ENCODE results near the gene PRDM16. TPM values are rescaled to one million over a fixed set of nuclear protein-coding genes. Genes with fewer than 3 reads are reported as not detected.
A peak's percentile ranks its signal among the peaks of the same experiment; 100 is the strongest.

Gene PRDM16
- total RNA-seq, 1 experiment from 2014 or later = 22.3 TPM

DNA sequence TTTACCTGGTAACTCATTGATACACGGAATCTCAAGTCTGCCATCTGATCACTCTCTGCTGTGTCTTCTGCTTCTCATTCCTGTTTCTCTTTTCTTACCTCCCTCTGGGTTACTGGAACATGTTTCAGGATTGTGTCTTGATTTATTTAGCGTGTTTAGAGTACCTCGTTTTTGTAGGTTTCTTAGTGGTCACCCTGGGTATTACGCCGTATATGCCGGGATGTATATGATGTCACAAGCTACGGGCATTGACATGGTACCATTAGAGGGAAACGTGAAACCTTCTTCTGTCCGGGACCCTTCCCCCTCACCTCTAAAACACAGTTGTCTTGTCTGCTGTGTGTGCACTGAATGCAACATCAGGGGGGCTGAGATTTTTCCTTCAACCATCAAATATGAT is 45.0 kb upstream of the PRDM16 start:
- no peak for DNase-seq (ENCODE audit: low read depth, low spot score)
- POLR2A ChIA-PET = no interaction called here
- H3K36me3 ChIP-seq (ENCODE audit: control insufficient read depth, insufficient read depth, low read length) = no peaks in the 10 kb centered on the region
- BruUV-seq (replicated peaks) = no TSS peak
- TF ChIP-seq, protein P1, sequence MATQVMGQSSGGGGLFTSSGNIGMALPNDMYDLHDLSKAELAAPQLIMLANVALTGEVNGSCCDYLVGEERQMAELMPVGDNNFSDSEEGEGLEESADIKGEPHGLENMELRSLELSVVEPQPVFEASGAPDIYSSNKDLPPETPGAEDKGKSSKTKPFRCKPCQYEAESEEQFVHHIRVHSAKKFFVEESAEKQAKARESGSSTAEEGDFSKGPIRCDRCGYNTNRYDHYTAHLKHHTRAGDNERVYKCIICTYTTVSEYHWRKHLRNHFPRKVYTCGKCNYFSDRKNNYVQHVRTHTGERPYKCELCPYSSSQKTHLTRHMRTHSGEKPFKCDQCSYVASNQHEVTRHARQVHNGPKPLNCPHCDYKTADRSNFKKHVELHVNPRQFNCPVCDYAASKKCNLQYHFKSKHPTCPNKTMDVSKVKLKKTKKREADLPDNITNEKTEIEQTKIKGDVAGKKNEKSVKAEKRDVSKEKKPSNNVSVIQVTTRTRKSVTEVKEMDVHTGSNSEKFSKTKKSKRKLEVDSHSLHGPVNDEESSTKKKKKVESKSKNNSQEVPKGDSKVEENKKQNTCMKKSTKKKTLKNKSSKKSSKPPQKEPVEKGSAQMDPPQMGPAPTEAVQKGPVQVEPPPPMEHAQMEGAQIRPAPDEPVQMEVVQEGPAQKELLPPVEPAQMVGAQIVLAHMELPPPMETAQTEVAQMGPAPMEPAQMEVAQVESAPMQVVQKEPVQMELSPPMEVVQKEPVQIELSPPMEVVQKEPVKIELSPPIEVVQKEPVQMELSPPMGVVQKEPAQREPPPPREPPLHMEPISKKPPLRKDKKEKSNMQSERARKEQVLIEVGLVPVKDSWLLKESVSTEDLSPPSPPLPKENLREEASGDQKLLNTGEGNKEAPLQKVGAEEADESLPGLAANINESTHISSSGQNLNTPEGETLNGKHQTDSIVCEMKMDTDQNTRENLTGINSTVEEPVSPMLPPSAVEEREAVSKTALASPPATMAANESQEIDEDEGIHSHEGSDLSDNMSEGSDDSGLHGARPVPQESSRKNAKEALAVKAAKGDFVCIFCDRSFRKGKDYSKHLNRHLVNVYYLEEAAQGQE (IDR thresholded peaks at IDR 0.05; ENCODE audit: insufficient read depth in 1 of 2, low read depth in 2 of 2, low read length in 1 of 2) = no peak
- no peak for TF ChIP-seq SIN3A (IDR thresholded peaks at IDR 0.05; ENCODE audit: borderline replicate concordance, insufficient read depth, low read depth, low read length)
- TF ChIP-seq TCF7L2 (IDR thresholded peaks at IDR 0.05; ENCODE audit: low read depth, low read length) = no peak
- no peak for TF ChIP-seq CTCF (IDR thresholded peaks at IDR 0.05)
- TF ChIP-seq POLR2AphosphoS5 (IDR thresholded peaks at IDR 0.05; ENCODE audit: low read depth, low read length) = no peak
- CTCF ChIA-PET = no interaction called here
- intact Hi-C loops (cut with micrococcal nuclease; ENCODE audit: unreplicated experiment) = no loop called here
- H3K9me3 ChIP-seq (ENCODE audit: control insufficient read depth, insufficient read depth, low read depth, low read length) = no peaks in the 10 kb centered on the region
- ATAC-seq = 0 out of 2 replicates have a peak, but pooled peaks have one; percentile 64
- in situ Hi-C loops (cut with HindIII; ENCODE audit: low pct_unique_long_range_greater_than_20kb, low sequenced_read_pairs) = no loop called here
- no peak overlapping the region for H3K27ac ChIP-seq (ENCODE audit: low read length)
- H3K27me3 ChIP-seq (ENCODE audit: control insufficient read depth, insufficient read depth, low read length) = no peaks in the 10 kb centered on the region
- H3K4me3 ChIP-seq (ENCODE audit: low read depth in 2 of 2, low read length in 2 of 2) = no peak overlapping the region
- H3K4me1 ChIP-seq (ENCODE audit: control insufficient read depth, insufficient read depth, low read length) = no peaks in the 10 kb centered on the region

DNA sequence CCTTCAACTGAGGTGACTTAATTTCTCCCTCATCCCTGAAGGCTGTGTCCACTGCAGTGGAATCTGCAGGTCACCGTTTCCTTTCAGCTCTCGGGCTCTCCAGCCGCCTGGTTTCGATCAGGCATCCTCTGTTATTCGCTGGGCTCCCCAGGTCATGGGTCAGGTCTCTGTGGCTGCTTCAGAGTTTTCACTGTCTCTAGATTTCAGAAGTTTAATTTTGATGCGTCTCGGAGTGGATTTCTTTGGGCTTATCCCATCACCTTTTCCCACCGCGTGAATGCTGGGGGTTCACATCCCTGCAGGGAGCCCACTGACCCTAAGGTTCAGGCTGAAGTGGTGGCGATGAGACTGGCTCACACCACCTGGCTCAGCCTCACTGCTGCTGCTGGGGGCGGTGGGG is 44.4 kb upstream of the PRDM16 start:
- POLR2A ChIA-PET = no interaction called here
- TF ChIP-seq POLR2AphosphoS5 (IDR thresholded peaks at IDR 0.05; ENCODE audit: low read depth, low read length) (no peak), CTCF (IDR thresholded peaks at IDR 0.05) (no peak), TCF7L2 (IDR thresholded peaks at IDR 0.05; ENCODE audit: low read depth, low read length) (no peak), SIN3A (IDR thresholded peaks at IDR 0.05; ENCODE audit: borderline replicate concordance, insufficient read depth, low read depth, low read length) (no peak)
- TF ChIP-seq, protein P1 (IDR thresholded peaks at IDR 0.05; ENCODE audit: insufficient read depth in 1 of 2, low read depth in 2 of 2, low read length in 1 of 2) = no peak
- ATAC-seq (no peak), DNase-seq (ENCODE audit: low read depth, low spot score) (no peak)
- H3K4me1 ChIP-seq (ENCODE audit: control insufficient read depth, insufficient read depth, low read length) = no peaks in the 10 kb centered on the region
- CTCF ChIA-PET = no interaction called here
- no peaks in the 10 kb centered on the region for H3K9me3 ChIP-seq (ENCODE audit: control insufficient read depth, insufficient read depth, low read depth, low read length)
- H3K27me3 ChIP-seq (ENCODE audit: control insufficient read depth, insufficient read depth, low read length) = no peaks in the 10 kb centered on the region
- no peaks in the 10 kb centered on the region for H3K36me3 ChIP-seq (ENCODE audit: control insufficient read depth, insufficient read depth, low read length)
- no TSS peak for BruUV-seq (replicated peaks)
- no peak overlapping the region for H3K4me3 ChIP-seq (ENCODE audit: low read depth in 2 of 2, low read length in 2 of 2)
- intact Hi-C loops (cut with micrococcal nuclease; ENCODE audit: unreplicated experiment) = no loop called here
- H3K27ac ChIP-seq (ENCODE audit: low read length) = no peak overlapping the region
- in situ Hi-C loops (cut with HindIII; ENCODE audit: low pct_unique_long_range_greater_than_20kb, low sequenced_read_pairs) = no loop called here
